ENCODE measurements around the gene SLC5A11.

Gene SLC5A11

GRCh38 chr16:24957887-24958286 lies 112.1 kb downstream of the SLC5A11 start:
- no peaks in the 10 kb centered on the region for H3K4me1 ChIP-seq (ENCODE audit: control insufficient read depth, insufficient read depth, low read length, unreplicated experiment)
- no peak overlapping the region for H3K27ac ChIP-seq (ENCODE audit: low read depth, low read length)
- peaks cover 53% of the 10 kb centered on the region for H3K36me3 ChIP-seq (ENCODE audit: insufficient read depth, low read length)
- no peaks in the 10 kb centered on the region for H3K27me3 ChIP-seq (ENCODE audit: insufficient read depth, low read length)
- H3K79me2 ChIP-seq (ENCODE audit: control insufficient read depth, insufficient read depth, low read length, unreplicated experiment) = no peaks in the 10 kb centered on the region
- no peak overlapping the region for H2AFZ ChIP-seq (ENCODE audit: low read length, unreplicated experiment)
- no peak overlapping the region for H3K4me3 ChIP-seq (ENCODE audit: low read depth, low read length)
